NK-92 (cell line): Measurements from ENCODE around the gene PARVG.

Experiments
- DNase-seq: peaks from one replicate; lab custom pipeline; 2025; ENCODE audit not compliant: unreplicated experiment; lab: John Stamatoyannopoulos, UW

Gene PARVG

DNA sequence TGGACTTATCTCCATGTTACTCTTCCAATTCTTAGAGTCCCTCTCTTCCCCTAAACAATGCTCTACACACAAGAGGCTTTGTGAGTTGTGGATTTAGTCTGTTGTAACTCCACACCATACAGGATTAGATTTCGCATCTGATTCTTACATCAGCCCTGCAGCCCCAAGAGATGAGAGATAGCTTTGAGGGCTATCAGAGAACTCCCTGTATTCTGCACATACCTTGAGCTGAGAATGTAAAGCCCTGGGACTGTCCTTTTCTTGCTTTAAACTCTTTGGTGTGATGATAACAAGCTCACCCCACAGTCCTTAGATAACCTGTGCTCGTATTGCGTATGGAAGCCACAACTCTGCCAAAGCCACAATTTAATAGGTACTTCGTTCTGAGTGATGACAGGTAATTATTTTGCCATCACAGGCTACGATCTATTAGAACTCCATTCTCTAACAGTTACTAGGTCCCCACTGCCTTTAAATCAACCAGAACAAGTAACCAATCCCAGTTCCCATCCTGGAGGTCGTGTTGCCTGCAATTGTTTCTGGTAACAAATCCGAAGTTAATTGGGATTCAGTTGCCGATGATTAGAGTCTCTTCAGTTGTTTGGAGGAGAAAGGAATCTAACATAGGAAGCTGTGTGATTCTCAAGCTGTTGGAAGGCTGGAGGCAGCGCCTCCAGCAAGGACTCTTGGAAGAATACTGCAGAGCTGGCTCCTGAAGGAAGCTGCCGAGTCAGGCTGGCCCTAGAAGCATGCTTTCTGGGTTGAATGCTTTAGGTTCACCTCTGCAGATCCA is 1.3 kb upstream of the PARVG start:
- DNase-seq, result no peak

DNA sequence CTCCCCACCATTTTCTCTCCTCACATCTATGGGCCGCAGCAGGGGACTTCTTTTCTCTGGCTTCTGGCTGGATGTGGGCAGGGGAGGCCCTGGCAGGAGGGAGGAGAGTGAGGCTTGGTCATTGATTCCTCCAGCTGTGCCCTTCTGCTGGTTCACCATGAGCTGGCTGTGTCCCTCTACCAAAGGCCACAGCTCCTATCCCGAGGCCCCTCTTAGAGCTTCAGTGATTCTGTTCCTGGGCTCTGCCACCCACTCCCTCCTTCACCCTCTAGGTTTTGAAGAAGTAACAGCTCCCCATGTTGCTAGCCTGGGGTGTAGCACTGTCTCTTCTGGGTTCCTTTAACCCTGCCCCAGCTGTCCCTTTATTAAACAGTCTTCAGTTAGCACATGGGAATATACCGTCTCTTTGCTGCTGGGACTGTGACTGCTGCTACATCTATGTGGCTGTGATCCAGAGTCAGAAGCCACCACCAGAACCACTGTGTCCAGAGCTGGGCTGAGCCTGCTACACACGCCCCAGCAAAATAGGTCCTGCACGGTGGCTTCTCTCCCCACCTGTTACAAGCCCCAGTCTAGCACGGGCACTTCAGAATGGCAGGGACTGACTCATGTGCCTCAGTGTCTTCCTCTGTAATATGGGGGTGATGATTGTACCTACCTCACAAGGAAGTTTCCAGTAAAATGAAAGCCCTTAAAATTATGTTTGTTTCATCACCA is 578 bp upstream of the PARVG start:
- DNase-seq, result no peak

GRCh38 chr22:44181033-44181911 is 547 bp downstream of the PARVG start:
- DNase-seq, result no peak

DNA sequence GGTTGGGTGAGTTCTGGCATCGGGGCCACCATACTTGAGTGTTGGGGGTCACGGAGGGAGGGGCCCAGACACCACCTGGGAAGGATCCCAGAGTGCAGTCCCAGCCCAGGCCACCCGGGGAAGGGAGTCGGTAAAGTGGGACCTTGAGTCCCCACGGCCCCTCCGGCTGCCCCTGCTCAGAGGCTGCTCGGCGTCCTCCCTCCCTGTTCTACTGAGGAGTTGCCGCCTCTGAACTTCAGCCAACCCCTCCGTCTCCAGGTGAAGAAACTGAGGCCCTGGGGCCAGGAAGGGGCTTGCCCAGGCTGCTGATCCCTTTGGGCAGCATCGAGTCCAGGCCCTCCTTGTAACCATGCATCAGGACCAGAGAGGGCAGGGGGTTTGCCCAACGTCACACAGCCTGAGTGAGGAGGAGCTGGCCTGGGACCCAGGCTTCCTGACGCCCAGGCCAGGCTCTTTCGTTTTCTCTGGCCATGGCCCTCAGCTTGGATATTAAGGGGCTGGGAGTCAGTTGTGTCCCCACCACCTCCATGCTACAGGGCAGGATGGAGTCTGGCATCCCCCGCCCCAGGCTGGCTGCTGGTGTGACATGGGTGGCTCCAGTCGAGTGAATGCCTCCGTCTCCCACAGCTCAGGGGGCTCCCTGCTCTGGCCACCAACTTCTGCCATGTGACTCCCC is 1.3 kb downstream of the PARVG start:
- no peak for DNase-seq

GRCh38 chr22:44182588-44183286 is 2.0 kb downstream of the PARVG start:
- DNase-seq, result no peak

- no peak for DNase-seq
Observed at GRCh38 chr22:44183287-44183588, 2.5 kb downstream of the PARVG start.

DNA sequence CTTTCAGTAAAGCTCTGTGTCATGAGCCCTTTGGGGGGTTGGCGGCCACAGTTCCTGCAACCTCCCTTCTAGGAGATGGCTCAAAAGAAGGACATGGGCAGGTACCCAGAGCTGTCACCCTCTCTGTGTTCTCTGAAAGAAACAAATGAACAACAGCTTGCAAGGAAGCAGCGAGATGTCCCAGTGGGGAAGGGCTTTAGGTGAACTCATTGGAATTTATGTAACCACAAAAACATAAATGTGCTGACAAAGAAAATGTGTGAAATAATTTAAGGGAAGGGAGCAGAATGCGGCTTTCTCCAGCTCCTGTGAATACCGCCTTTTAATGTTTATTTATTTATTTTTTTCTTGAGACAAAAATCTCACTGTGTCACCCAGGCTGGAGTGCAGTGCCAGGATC is 3.3 kb downstream of the PARVG start:
- DNase-seq, result no peak

- DNase-seq, result no peak
Observed at GRCh38 chr22:44185237-44186120, 4.8 kb downstream of the PARVG start.

- no peak for DNase-seq
Observed at GRCh38 chr22:44186121-44186510, 5.4 kb downstream of the PARVG start.

- DNase-seq, result no peak
Observed at GRCh38 chr22:44186737-44187136, 6.0 kb downstream of the PARVG start.

GRCh38 chr22:44187652-44188230 is 7.0 kb downstream of the PARVG start:
- no peak for DNase-seq

- no peak for DNase-seq
Observed at GRCh38 chr22:44188316-44188715, 7.6 kb downstream of the PARVG start.

- DNase-seq, result no peak
Observed at GRCh38 chr22:44188986-44189630, 8.4 kb downstream of the PARVG start.

GRCh38 chr22:44190381-44190976 is 9.8 kb downstream of the PARVG start:
- DNase-seq, result no peak

DNA sequence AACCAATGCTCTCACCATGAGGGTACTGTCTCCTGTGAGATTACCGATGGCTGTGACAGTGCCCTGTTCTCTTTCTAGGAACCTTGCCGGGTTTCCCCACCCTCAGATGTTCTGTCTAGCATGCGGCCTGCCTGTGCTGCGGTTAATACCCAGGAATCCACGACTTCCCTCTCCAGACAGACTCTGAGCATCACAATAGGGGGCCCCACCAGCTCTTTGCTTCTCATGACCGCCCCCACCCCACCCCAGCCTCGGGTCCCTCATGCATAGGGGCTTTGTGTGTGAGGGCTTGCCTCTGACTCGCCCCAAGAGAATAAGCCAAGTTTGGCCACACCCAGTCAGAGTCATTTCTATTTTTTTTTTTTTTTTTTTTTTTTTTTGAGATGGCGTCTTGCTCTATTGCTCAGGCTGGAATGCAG is 10.3 kb downstream of the PARVG start:
- DNase-seq, result no peak

DNA sequence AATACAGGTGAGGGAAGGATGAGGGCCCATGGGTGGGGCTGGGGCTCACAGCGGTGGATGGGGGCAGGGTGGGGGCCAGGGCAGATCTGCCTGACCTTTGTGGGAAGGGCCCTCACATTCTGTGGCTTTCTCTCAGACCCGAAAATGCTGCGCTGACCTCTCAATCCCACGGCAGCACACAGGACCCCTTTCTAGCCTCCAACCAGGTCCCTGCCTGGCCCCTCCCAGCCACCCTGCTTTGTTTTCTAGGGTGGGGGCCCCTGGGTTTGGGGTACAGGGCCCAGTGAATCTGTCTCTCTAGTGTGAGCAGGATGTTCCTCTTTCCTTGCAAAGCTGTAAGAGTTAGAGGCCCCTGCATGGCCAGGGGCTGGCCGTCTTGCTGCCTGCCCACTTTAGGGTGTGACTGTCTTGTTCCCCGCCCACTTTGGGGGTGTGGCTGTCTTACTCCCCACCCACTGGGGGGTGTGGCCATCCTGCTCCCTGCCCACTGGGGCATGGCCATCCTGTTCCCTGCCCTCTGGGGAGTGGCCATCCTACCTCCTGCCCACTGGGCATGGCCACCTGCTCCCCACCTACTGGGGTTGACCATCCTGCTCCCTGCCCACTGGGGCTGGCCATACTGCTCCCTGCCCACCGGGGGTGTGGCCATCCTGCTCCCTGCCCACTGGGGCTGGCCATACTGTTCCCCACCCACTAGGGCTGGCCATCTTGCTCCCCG is 11.5 kb downstream of the PARVG start:
- no peak for DNase-seq

DNA sequence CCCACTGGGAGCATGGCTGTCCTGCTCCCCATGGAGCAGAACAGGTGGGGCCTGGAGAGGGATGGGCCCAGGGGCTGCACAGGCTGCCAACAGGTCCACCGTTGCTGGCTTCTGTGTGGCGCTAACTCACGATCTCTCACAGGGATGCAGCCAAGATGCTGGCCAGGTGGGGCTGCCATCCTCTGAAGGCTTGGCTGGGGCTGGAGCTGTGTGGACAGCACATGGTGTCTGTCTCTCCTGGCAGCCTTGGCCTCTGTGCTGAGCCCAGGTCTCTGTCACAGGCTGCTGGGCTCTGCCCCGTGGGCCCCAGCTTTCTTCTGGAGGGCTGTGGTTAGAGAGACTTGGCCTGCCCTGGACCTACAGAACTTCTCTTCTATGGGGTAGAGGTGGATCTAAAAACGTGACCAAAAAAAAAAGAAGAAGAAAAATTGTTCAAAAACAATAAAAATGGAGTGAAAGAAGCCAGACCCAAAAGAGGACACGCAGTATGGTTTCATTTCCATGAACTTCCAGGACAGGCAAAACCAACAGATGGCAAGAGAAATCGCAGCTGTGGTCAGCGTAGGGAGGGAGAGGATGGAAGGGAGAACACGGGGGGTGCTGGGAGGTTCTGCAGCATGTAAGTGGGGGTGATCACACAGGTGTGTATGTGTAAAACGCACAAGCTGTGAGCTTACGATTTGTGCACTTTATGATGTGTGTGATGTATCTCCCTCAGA is 12.2 kb downstream of the PARVG start:
- no peak for DNase-seq
